HG02610 (cell line): ENCODE measurements around the gene RPGRIP1.
"Not testable (repeated sequence)": the region's sequence is repeated elsewhere in the genome, so short reads cannot be mapped to it uniquely, and the experiment has no call there.

Experiments used
- ATAC-seq: cut with Tn5 transposase; IDR thresholded peaks from one replicate; pipeline ENCODE4 v1.9.1; 2021; ENCODE audit warnings: mild to moderate bottlenecking, moderate library complexity; ENCODE audit not compliant: unreplicated experiment

Gene RPGRIP1

GRCh38 chr14:21258005-21258888, 21.6 kb upstream of the RPGRIP1 start:
- no peak for ATAC-seq

- no peak for ATAC-seq
These were observed 20.7 kb upstream of the RPGRIP1 start for GRCh38 chr14:21258889-21259787.

- ATAC-seq: no peak
These were observed 18.1 kb upstream of the RPGRIP1 start for GRCh38 chr14:21261824-21262223.

- ATAC-seq: no peak
These were observed 17.5 kb upstream of the RPGRIP1 start for GRCh38 chr14:21262410-21262809.

GRCh38 chr14:21263284-21264024, 16.4 kb upstream of the RPGRIP1 start:
- ATAC-seq: peak; percentile 13

GRCh38 chr14:21264025-21264801, 15.7 kb upstream of the RPGRIP1 start:
- ATAC-seq: peak; percentile 81

- no peak for ATAC-seq
These were observed 12.4 kb upstream of the RPGRIP1 start for GRCh38 chr14:21267431-21267845.

- no peak for ATAC-seq
These were observed 11.8 kb upstream of the RPGRIP1 start for GRCh38 chr14:21267886-21268616.

GRCh38 chr14:21268617-21269251, 11.1 kb upstream of the RPGRIP1 start:
- no peak for ATAC-seq

GRCh38 chr14:21269252-21270046, 10.4 kb upstream of the RPGRIP1 start, which contains the start of gene HNRNPC:
Gene HNRNPC (minus strand): TSS chr14:21269442. CDS start chr14:21234193, 35,249 bp downstream.
- ATAC-seq: peak; percentile 93

GRCh38 chr14:21272661-21273060, 7.2 kb upstream of the RPGRIP1 start:
- not testable (repeated sequence) for ATAC-seq

- ATAC-seq: no peak
These were observed 4.5 kb upstream of the RPGRIP1 start for GRCh38 chr14:21275261-21275858.

GRCh38 chr14:21278632-21279031, 1.3 kb upstream of the RPGRIP1 start:
- ATAC-seq: no peak

- ATAC-seq: not testable (repeated sequence)
These were observed 2.0 kb downstream of the RPGRIP1 start for GRCh38 chr14:21281917-21282316.

GRCh38 chr14:21286516-21286915, 6.6 kb downstream of the RPGRIP1 start:
- not testable (repeated sequence) for ATAC-seq

- no peak for ATAC-seq
These were observed 7.3 kb downstream of the RPGRIP1 start for GRCh38 chr14:21287168-21287567.

- not testable (repeated sequence) for ATAC-seq
These were observed 14.1 kb downstream of the RPGRIP1 start for GRCh38 chr14:21294026-21294425.

- ATAC-seq: no peak
These were observed 18.5 kb downstream of the RPGRIP1 start for GRCh38 chr14:21298358-21298757.
